ENCODE results near the gene KLK4.

GRCh38 chr19:50899569-50899968, 11.6 kb downstream of the KLK4 start:
- TF ChIP-seq CTCF (IDR thresholded peaks at IDR 0.05; ENCODE audit: poor library complexity) (no peak), EZH2phosphoT487 (IDR thresholded peaks at IDR 0.05; ENCODE audit: low read depth, severe bottlenecking, unreplicated experiment) (no peak), EZH2 (IDR thresholded peaks at IDR 0.05; ENCODE audit: borderline replicate concordance) (no peak)

Measured in hepatocyte (in vitro differentiated cells).